ENCODE measurements around the gene PDGFB.

GRCh38 chr22:39288135-39288898, 43.5 kb upstream of the PDGFB start:
- TF ChIP-seq CTCF (IDR thresholded peaks at IDR 0.05 in 8 of 11, conservative IDR thresholded peaks at IDR 0.05 in 3 of 11): no peak
- TF ChIP-seq POLR2AphosphoS5 (IDR thresholded peaks at IDR 0.05): no peak
- TF ChIP-seq POLR2A (IDR thresholded peaks at IDR 0.05): no peak
